ENCODE measurements around the gene QPRT. TPM values are rescaled to one million over a fixed set of nuclear protein-coding genes. Genes with fewer than 3 reads are reported as not detected.

The QPRT gene
- total RNA-seq, 1 experiment from 2014 or later: 31.1 TPM

GRCh38 chr16:29734786-29735185, 55.8 kb downstream of the QPRT start:
- TF ChIP-seq CTCF (conservative IDR thresholded peaks at IDR 0.05; ENCODE audit: low read depth, low read length) (no peak), EZH2 (IDR thresholded peaks at IDR 0.05; ENCODE audit: borderline replicate concordance, low read depth, low read length, poor library complexity, severe bottlenecking) (no peak)
- no peak for DNase-seq (ENCODE audit: low spot score)
- H3K27ac ChIP-seq (ENCODE audit: low read depth, low read length, poor library complexity, severe bottlenecking): no peak overlapping the region
- no peaks in the 10 kb centered on the region for H3K4me1 ChIP-seq (ENCODE audit: insufficient read depth, low read length, poor library complexity, severe bottlenecking)
- no peaks in the 10 kb centered on the region for H3K27me3 ChIP-seq (replicated peaks; ENCODE audit: insufficient read depth, low read depth, low read length, poor library complexity)
- ChIA-PET CTCF (no interaction called here), POLR2A (ENCODE audit: low non-redundant PET) (no interaction called here)
- H3K4me3 ChIP-seq (ENCODE audit: low read depth, low read length, poor library complexity, severe bottlenecking): no peak overlapping the region
- no TSS peak for BruUV-seq (replicated peaks)
- H3K9me3 ChIP-seq (ENCODE audit: low read depth, low read length, poor library complexity, severe bottlenecking): no peaks in the 10 kb centered on the region
- intact Hi-C loops (cut with micrococcal nuclease; ENCODE audit: unreplicated experiment): no loop called here
- H3K36me3 ChIP-seq (ENCODE audit: insufficient read depth, low read length, poor library complexity, severe bottlenecking): no peaks in the 10 kb centered on the region

- no peak for TF ChIP-seq EZH2 (IDR thresholded peaks at IDR 0.05; ENCODE audit: borderline replicate concordance, low read depth, low read length, poor library complexity, severe bottlenecking)
- no peak for TF ChIP-seq CTCF (conservative IDR thresholded peaks at IDR 0.05; ENCODE audit: low read depth, low read length)
- Histone ChIP-seq H3K36me3 (ENCODE audit: insufficient read depth, low read length, poor library complexity, severe bottlenecking) (no peaks in the 10 kb centered on the region), H3K4me3 (ENCODE audit: low read depth, low read length, poor library complexity, severe bottlenecking) (no peak overlapping the region), H3K4me1 (ENCODE audit: insufficient read depth, low read length, poor library complexity, severe bottlenecking) (no peaks in the 10 kb centered on the region), H3K9me3 (ENCODE audit: low read depth, low read length, poor library complexity, severe bottlenecking) (no peaks in the 10 kb centered on the region), H3K27ac (ENCODE audit: low read depth, low read length, poor library complexity, severe bottlenecking) (no peak overlapping the region), H3K27me3 (replicated peaks; ENCODE audit: insufficient read depth, low read depth, low read length, poor library complexity) (no peaks in the 10 kb centered on the region)
- no peak for DNase-seq (ENCODE audit: low spot score)
- intact Hi-C loops (cut with micrococcal nuclease; ENCODE audit: unreplicated experiment): no loop called here
- BruUV-seq (replicated peaks): no TSS peak
- CTCF ChIA-PET: interaction anchor here (0.6 kb wide), 1 partner anchor 14 kb away, joined by 6 read pairs; no protein-coding TSS in a partner anchor
- POLR2A ChIA-PET (ENCODE audit: low non-redundant PET): no interaction called here
Measured at GRCh38 chr16:29736112-29736511, 57.1 kb downstream of the QPRT start.

GRCh38 chr16:29736764-29737163, 57.8 kb downstream of the QPRT start:
- DNase-seq (ENCODE audit: low spot score): no peak
- H3K36me3 ChIP-seq (ENCODE audit: insufficient read depth, low read length, poor library complexity, severe bottlenecking): no peaks in the 10 kb centered on the region
- POLR2A ChIA-PET (ENCODE audit: low non-redundant PET): no interaction called here
- no TSS peak for BruUV-seq (replicated peaks)
- no peaks in the 10 kb centered on the region for H3K9me3 ChIP-seq (ENCODE audit: low read depth, low read length, poor library complexity, severe bottlenecking)
- H3K4me1 ChIP-seq (ENCODE audit: insufficient read depth, low read length, poor library complexity, severe bottlenecking): no peaks in the 10 kb centered on the region
- CTCF ChIA-PET: interaction anchor here (0.6 kb wide), 1 partner anchor 15 kb away, joined by 6 read pairs; no protein-coding TSS in a partner anchor
- no peak for TF ChIP-seq CTCF (conservative IDR thresholded peaks at IDR 0.05; ENCODE audit: low read depth, low read length)
- no peak for TF ChIP-seq EZH2 (IDR thresholded peaks at IDR 0.05; ENCODE audit: borderline replicate concordance, low read depth, low read length, poor library complexity, severe bottlenecking)
- H3K4me3 ChIP-seq (ENCODE audit: low read depth, low read length, poor library complexity, severe bottlenecking): no peak overlapping the region
- intact Hi-C loops (cut with micrococcal nuclease; ENCODE audit: unreplicated experiment): no loop called here
- H3K27ac ChIP-seq (ENCODE audit: low read depth, low read length, poor library complexity, severe bottlenecking): no peak overlapping the region
- H3K27me3 ChIP-seq (replicated peaks; ENCODE audit: insufficient read depth, low read depth, low read length, poor library complexity): no peaks in the 10 kb centered on the region

Measured in A673 (cell line).